ENCODE measurements around the gene SYNE2.
A peak's percentile ranks its signal among the peaks of the same experiment; 100 is the strongest.
"Not testable (repeated sequence)": the region's sequence is repeated elsewhere in the genome, so short reads cannot be mapped to it uniquely, and the experiment has no call there.

SYNE2 gene

GRCh38 chr14:64210216-64210615 is 357.4 kb downstream of the SYNE2 start:
- Histone ChIP-seq H3K4me1 (ENCODE audit: control insufficient read depth, low read length) (peaks cover 16% of the 10 kb centered on the region), H3K4me3 (ENCODE audit: low read length) (no peak overlapping the region), H3K27ac (ENCODE audit: low read depth, low read length) (no peak overlapping the region), H3K4me2 (ENCODE audit: low read length) (no peak overlapping the region), H3F3A (ENCODE audit: control insufficient read depth, insufficient read depth) (peaks cover 9% of the 10 kb centered on the region; the same call in 1 of the 2 replicates), H3K36me3 (ENCODE audit: control insufficient read depth, low read length) (peaks cover 97% of the 10 kb centered on the region), H3K79me2 (ENCODE audit: control insufficient read depth, low read length) (no peaks in the 10 kb centered on the region), H3K9me3 (ENCODE audit: control insufficient read depth, insufficient read depth, low read length) (no peaks in the 10 kb centered on the region), H3K9me2 (replicated peaks; ENCODE audit: control insufficient read depth, low read length) (no peaks in the 10 kb centered on the region), H3K27me3 (ENCODE audit: control insufficient read depth, low read length) (no peaks in the 10 kb centered on the region), H4K20me1 (ENCODE audit: control insufficient read depth, insufficient read depth, low read depth, low read length) (no peaks in the 10 kb centered on the region)
- TF ChIP-seq EZH2phosphoT487 (IDR thresholded peaks at IDR 0.05; ENCODE audit: borderline replicate concordance, low read length): no peak
- TF ChIP-seq, protein P1, sequence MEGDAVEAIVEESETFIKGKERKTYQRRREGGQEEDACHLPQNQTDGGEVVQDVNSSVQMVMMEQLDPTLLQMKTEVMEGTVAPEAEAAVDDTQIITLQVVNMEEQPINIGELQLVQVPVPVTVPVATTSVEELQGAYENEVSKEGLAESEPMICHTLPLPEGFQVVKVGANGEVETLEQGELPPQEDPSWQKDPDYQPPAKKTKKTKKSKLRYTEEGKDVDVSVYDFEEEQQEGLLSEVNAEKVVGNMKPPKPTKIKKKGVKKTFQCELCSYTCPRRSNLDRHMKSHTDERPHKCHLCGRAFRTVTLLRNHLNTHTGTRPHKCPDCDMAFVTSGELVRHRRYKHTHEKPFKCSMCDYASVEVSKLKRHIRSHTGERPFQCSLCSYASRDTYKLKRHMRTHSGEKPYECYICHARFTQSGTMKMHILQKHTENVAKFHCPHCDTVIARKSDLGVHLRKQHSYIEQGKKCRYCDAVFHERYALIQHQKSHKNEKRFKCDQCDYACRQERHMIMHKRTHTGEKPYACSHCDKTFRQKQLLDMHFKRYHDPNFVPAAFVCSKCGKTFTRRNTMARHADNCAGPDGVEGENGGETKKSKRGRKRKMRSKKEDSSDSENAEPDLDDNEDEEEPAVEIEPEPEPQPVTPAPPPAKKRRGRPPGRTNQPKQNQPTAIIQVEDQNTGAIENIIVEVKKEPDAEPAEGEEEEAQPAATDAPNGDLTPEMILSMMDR (IDR thresholded peaks at IDR 0.05; ENCODE audit: low read depth, low read length, poor library complexity, severe bottlenecking): no peak

DNA sequence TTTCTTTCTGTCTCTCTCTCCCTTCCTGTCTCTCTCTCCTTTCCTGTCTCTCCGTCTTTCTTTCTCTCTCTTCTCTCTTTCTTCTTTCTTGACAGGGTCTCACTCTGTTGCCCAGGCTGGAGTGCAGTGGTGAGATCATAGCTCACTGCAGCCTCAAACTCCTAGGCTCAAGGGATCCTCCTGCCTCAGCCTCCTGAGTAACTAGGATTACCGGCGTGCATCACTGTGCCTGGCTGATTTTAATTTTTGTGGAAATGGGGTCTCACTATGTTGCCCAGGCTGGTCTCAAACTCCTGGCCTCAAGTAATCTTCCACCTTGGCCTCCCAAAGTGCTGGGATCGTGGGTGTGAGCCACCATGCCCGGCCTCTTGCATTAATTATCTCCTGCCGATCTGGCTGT is 358.1 kb downstream of the SYNE2 start:
- H3K4me2 ChIP-seq (ENCODE audit: low read length); H3K79me2 ChIP-seq (ENCODE audit: control insufficient read depth, low read length); H3K27me3 ChIP-seq (ENCODE audit: control insufficient read depth, low read length); H4K20me1 ChIP-seq (ENCODE audit: control insufficient read depth, insufficient read depth, low read depth, low read length); H3F3A ChIP-seq (ENCODE audit: control insufficient read depth, insufficient read depth); H3K9me3 ChIP-seq (ENCODE audit: control insufficient read depth, insufficient read depth, low read length); H3K4me3 ChIP-seq (ENCODE audit: low read length); H3K27ac ChIP-seq (ENCODE audit: low read depth, low read length); H3K9me2 ChIP-seq (replicated peaks; ENCODE audit: control insufficient read depth, low read length): not testable (repeated sequence)
- peaks cover 98% of the 10 kb centered on the region for H3K36me3 ChIP-seq (ENCODE audit: control insufficient read depth, low read length)
- peaks cover 23% of the 10 kb centered on the region for H3K4me1 ChIP-seq (ENCODE audit: control insufficient read depth, low read length)

- peaks cover 98% of the 10 kb centered on the region for H3K36me3 ChIP-seq (ENCODE audit: control insufficient read depth, low read length)
- H3K4me1 ChIP-seq (ENCODE audit: control insufficient read depth, low read length): peaks cover 40% of the 10 kb centered on the region
- no peak for TF ChIP-seq EZH2phosphoT487 (IDR thresholded peaks at IDR 0.05; ENCODE audit: borderline replicate concordance, low read length)
- TF ChIP-seq, protein P1 (IDR thresholded peaks at IDR 0.05; ENCODE audit: low read depth, low read length, poor library complexity, severe bottlenecking): no peak
Measured at GRCh38 chr14:64212666-64213065, 359.9 kb downstream of the SYNE2 start.

GRCh38 chr14:64213086-64213485 is 360.3 kb downstream of the SYNE2 start:
- Histone ChIP-seq H3K4me1 (ENCODE audit: control insufficient read depth, low read length) (peaks cover 45% of the 10 kb centered on the region), H3K27me3 (ENCODE audit: control insufficient read depth, low read length) (no peaks in the 10 kb centered on the region), H3K9me2 (replicated peaks; ENCODE audit: control insufficient read depth, low read length) (no peaks in the 10 kb centered on the region), H3K36me3 (ENCODE audit: control insufficient read depth, low read length) (peaks cover 98% of the 10 kb centered on the region), H3F3A (ENCODE audit: control insufficient read depth, insufficient read depth) (peaks cover 24% of the 10 kb centered on the region), H3K4me2 (ENCODE audit: low read length) (no peak overlapping the region), H4K20me1 (ENCODE audit: control insufficient read depth, insufficient read depth, low read depth, low read length) (no peaks in the 10 kb centered on the region), H3K27ac (ENCODE audit: low read depth, low read length) (peak overlapping the region; percentile 22; the same call in 1 of the 2 replicates), H3K79me2 (ENCODE audit: control insufficient read depth, low read length) (peaks cover 10% of the 10 kb centered on the region), H3K9me3 (ENCODE audit: control insufficient read depth, insufficient read depth, low read length) (no peaks in the 10 kb centered on the region), H3K4me3 (ENCODE audit: low read length) (no peak overlapping the region)
- TF ChIP-seq, protein P1 (IDR thresholded peaks at IDR 0.05; ENCODE audit: low read depth, low read length, poor library complexity, severe bottlenecking): no peak
- TF ChIP-seq EZH2phosphoT487 (IDR thresholded peaks at IDR 0.05; ENCODE audit: borderline replicate concordance, low read length): no peak

More at GRCh38 chr14:64212666-64213065, 359.9 kb downstream of the SYNE2 start:
- Histone ChIP-seq H3K27ac (ENCODE audit: low read depth, low read length) (no peak overlapping the region), H3K9me3 (ENCODE audit: control insufficient read depth, insufficient read depth, low read length) (no peaks in the 10 kb centered on the region), H3F3A (ENCODE audit: control insufficient read depth, insufficient read depth) (peaks cover 20% of the 10 kb centered on the region), H3K27me3 (ENCODE audit: control insufficient read depth, low read length) (no peaks in the 10 kb centered on the region), H3K4me2 (ENCODE audit: low read length) (no peak overlapping the region), H3K4me3 (ENCODE audit: low read length) (no peak overlapping the region), H3K9me2 (replicated peaks; ENCODE audit: control insufficient read depth, low read length) (no peaks in the 10 kb centered on the region), H4K20me1 (ENCODE audit: control insufficient read depth, insufficient read depth, low read depth, low read length) (no peaks in the 10 kb centered on the region), H3K79me2 (ENCODE audit: control insufficient read depth, low read length) (peaks cover 9% of the 10 kb centered on the region)
